Activated CD8-positive, alpha-beta memory T cell treated with anti-CD3 and anti-CD28 coated beads for 24 hours (primary cell): ENCODE results near the gene MARCHF2.
"Not testable (repeated sequence)": the region's sequence is repeated elsewhere in the genome, so short reads cannot be mapped to it uniquely, and the experiment has no call there.

ENCODE experiments used
- DNase-seq: peaks from one replicate; pipeline ENCODE4 v3.0.0-alpha.2; 2020

MARCHF2 gene

GRCh38 chr19:8413629-8413995 lies 507 bp downstream of the MARCHF2 start:
- DNase-seq = no peak

- no peak for DNase-seq
These were observed 3.7 kb downstream of the MARCHF2 start for GRCh38 chr19:8416796-8417195.

GRCh38 chr19:8421484-8422461 lies 8.7 kb downstream of the MARCHF2 start:
- no peak for DNase-seq

GRCh38 chr19:8423817-8424223 lies 10.7 kb downstream of the MARCHF2 start:
- DNase-seq = no peak

GRCh38 chr19:8425331-8425730 lies 12.2 kb downstream of the MARCHF2 start:
- not testable (repeated sequence) for DNase-seq

- no peak for DNase-seq
These were observed 13.2 kb downstream of the MARCHF2 start for GRCh38 chr19:8426283-8426682.

GRCh38 chr19:8429044-8429443 lies 15.9 kb downstream of the MARCHF2 start:
- no peak for DNase-seq

- DNase-seq = no peak
These were observed 16.7 kb downstream of the MARCHF2 start for GRCh38 chr19:8429826-8430225.

GRCh38 chr19:8430650-8431049 lies 17.5 kb downstream of the MARCHF2 start:
- no peak for DNase-seq

GRCh38 chr19:8438236-8438635 lies 25.1 kb downstream of the MARCHF2 start:
- no peak for DNase-seq

GRCh38 chr19:8441725-8442544 lies 28.8 kb downstream of the MARCHF2 start:
- no peak for DNase-seq

GRCh38 chr19:8444140-8444676 lies 31.1 kb downstream of the MARCHF2 start:
- not testable (repeated sequence) for DNase-seq

- peak; percentile 100 for DNase-seq
These were observed 31.8 kb downstream of the MARCHF2 start, which contains the start of gene HNRNPM for GRCh38 chr19:8444677-8445487. HNRNPM (plus strand) TSS chr19:8444975; CDS start chr19:8444999, 24 bp downstream.

GRCh38 chr19:8445488-8446001 lies 32.4 kb downstream of the MARCHF2 start:
- DNase-seq = peak; percentile 76

- no peak for DNase-seq
These were observed 33.1 kb downstream of the MARCHF2 start for GRCh38 chr19:8446061-8446709.

- no peak for DNase-seq
These were observed 36.7 kb downstream of the MARCHF2 start for GRCh38 chr19:8449830-8450229.

GRCh38 chr19:8451377-8451776 lies 38.3 kb downstream of the MARCHF2 start:
- no peak for DNase-seq

GRCh38 chr19:8451885-8452284 lies 38.8 kb downstream of the MARCHF2 start:
- no peak for DNase-seq

GRCh38 chr19:8452446-8453123 lies 39.5 kb downstream of the MARCHF2 start:
- DNase-seq = no peak

GRCh38 chr19:8453616-8454015 lies 40.5 kb downstream of the MARCHF2 start:
- DNase-seq = no peak

GRCh38 chr19:8454218-8454617 lies 41.1 kb downstream of the MARCHF2 start:
- DNase-seq = no peak
